ENCODE measurements around the gene DRD3.

DNA sequence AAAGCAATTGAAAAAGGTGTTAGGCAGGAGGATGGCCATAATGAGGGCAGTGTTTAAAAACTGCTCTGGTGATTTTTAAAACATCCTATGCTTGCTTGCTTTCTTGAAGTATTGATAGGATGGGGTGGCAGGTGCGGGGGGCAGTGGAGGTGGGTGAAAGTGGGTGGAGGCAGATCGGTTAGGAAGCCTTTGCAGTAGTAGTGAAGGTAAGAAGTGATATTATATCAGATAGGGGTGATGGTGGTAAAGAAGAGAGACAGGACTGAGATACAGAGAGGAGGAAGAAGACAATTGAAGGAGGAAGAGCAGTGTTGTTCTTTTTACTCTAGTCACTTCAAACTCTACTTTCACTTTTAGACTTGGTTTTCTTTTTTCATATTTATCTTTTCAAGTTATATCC, 47.5 kb upstream of the DRD3 start:
- TF ChIP-seq HDGF (IDR thresholded peaks at IDR 0.05; ENCODE audit: borderline replicate concordance) (no peak), SUZ12 (IDR thresholded peaks at IDR 0.05) (no peak), BHLHE40 (IDR thresholded peaks at IDR 0.05; ENCODE audit: borderline replicate concordance) (no peak), FOXM1 (IDR thresholded peaks at IDR 0.05; ENCODE audit: borderline replicate concordance) (no peak), ARNT (IDR thresholded peaks at IDR 0.05) (no peak), ELF4 (IDR thresholded peaks at IDR 0.05) (no peak), L3MBTL2 (conservative IDR thresholded peaks at IDR 0.05) (no peak), NFRKB (IDR thresholded peaks at IDR 0.05) (no peak)

All from HEK293T (cell line).